ENCODE measurements around the gene CAMKK2. TPM values are rescaled to one million over a fixed set of nuclear protein-coding genes. Genes with fewer than 3 reads are reported as not detected.

CAMKK2 gene
- total and polyA plus RNA-seq, 2 of the 4 experiments (the other 2 are of a cell fraction): 15.2 to 24.7 TPM

DNA sequence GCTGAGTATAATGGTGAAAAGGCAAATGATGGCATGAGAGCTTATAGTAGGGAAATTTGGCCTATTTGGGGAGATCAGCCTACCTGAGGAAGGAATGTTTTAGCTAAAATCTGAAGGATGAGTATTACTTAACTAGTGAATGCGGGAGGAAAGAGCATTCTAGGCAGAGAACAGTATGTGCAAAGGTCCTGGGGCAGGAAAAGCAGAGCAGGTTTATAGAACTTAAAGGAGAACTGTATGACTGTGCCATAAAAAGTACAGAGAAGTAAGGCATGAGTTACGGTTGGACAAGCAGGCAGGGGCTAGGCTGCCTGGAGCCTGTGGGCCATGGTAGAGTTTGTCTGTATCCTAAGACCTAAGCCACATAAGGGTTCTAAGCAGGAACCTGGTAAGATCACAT is 108.3 kb downstream of the CAMKK2 start:
- CTCF ChIA-PET: no interaction called here
- WGBS, 2 experiments (ENCODE audit: extremely low coverage in 2 of 2, insufficient read length in 1 of 2): 100% methylated on average over 1 of the region's 2 CpGs; no CpG with 5 or more reads in 1 of the 2 experiments

More for the DNA sequence above, 108.3 kb downstream of the CAMKK2 start:
- Histone ChIP-seq H4K20me1 (ENCODE audit: insufficient read depth, low read length) (no peaks in the 10 kb centered on the region), H3K4me2 (ENCODE audit: low read depth, low read length) (no peak overlapping the region), H2BK5ac (ENCODE audit: low read depth, low read length, poor library complexity, severe bottlenecking) (no peak overlapping the region), H3K4ac (ENCODE audit: low read depth, low read length) (no peak overlapping the region), H3K18ac (ENCODE audit: low read depth, low read length) (no peak overlapping the region), H4K8ac (ENCODE audit: low read depth in 2 of 2, low read length in 2 of 2) (no peak overlapping the region), H4K91ac (ENCODE audit: insufficient read depth, low read depth, low read length) (no peak overlapping the region), H3K27me3 (ENCODE audit: control insufficient read depth, insufficient read depth, low read length) (no peaks in the 10 kb centered on the region), H3K23ac (ENCODE audit: low read depth, low read length) (no peak overlapping the region), H2AFZ (replicated peaks; ENCODE audit: low read length, poor library complexity) (no peak overlapping the region), H3K9me3 (ENCODE audit: control insufficient read depth, insufficient read depth, low read length) (no peaks in the 10 kb centered on the region), H3K56ac (ENCODE audit: extremely low read depth, insufficient read depth, low read length) (no peak overlapping the region), H3K27ac (ENCODE audit: insufficient read depth, low read length) (no peak overlapping the region), H3K4me1 (ENCODE audit: control insufficient read depth, insufficient read depth, low read length) (peaks cover 15% of the 10 kb centered on the region), H3K79me1 (ENCODE audit: low read depth in 1 of 2, low read length in 2 of 2) (no peaks in the 10 kb centered on the region), H3K9me1 (ENCODE audit: insufficient read depth, low read length) (peaks cover 22% of the 10 kb centered on the region), H2BK20ac (ENCODE audit: low read depth, low read length) (no peak overlapping the region), H3K4me3 (ENCODE audit: insufficient read depth, low read depth, low read length) (no peak overlapping the region), H2AK5ac (ENCODE audit: low read depth, low read length) (no peak overlapping the region; the same call in 1 of the 2 replicates), H2BK15ac (ENCODE audit: low read depth, low read length) (0 out of 3 replicates have a peak overlapping the region, but pooled peaks have one; percentile 38), H2BK120ac (ENCODE audit: low read depth, low read length) (no peak overlapping the region), H2AK9ac (replicated peaks; ENCODE audit: low read depth, low read length, poor library complexity) (no peak overlapping the region), H3K14ac (replicated peaks; ENCODE audit: low read depth, low read length) (no peak overlapping the region), H3K36me3 (ENCODE audit: control insufficient read depth, insufficient read depth, low read length) (no peaks in the 10 kb centered on the region), H4K5ac (ENCODE audit: low read depth, low read length) (no peak overlapping the region), H3K9ac (ENCODE audit: low read depth, low read length) (no peak overlapping the region)
- POLR2A ChIA-PET (ENCODE audit: unreplicated experiment): no interaction called here
- in situ Hi-C loops (cut with MboI; ENCODE audit: low sequenced_read_pairs) (no loop called here), intact Hi-C loops (cut with micrococcal nuclease) (no loop called here), dilution Hi-C loops (cut with HindIII; ENCODE audit: low sequenced_read_pairs, unreplicated experiment) (no loop called here)
- no peak for DNase-seq
- no TSS peak for BruUV-seq (replicated peaks)
- TF ChIP-seq CHD1 (IDR thresholded peaks at IDR 0.05; ENCODE audit: low read depth, low read length): no peak
- no peak for TF ChIP-seq BHLHE40 (IDR thresholded peaks at IDR 0.05; ENCODE audit: low read depth, low read length)
- TF ChIP-seq SMC3 (IDR thresholded peaks at IDR 0.05; ENCODE audit: low read depth, low read length): no peak
- no peak for TF ChIP-seq RCOR1 (IDR thresholded peaks at IDR 0.05; ENCODE audit: insufficient replicate concordance, low read length)
- no peak for TF ChIP-seq NFE2L2 (IDR thresholded peaks at IDR 0.05; ENCODE audit: low read depth, low read length)
- TF ChIP-seq MAFK (IDR thresholded peaks at IDR 0.05; ENCODE audit: low read depth, low read length): no peak
- TF ChIP-seq POLR2A (IDR thresholded peaks at IDR 0.05; ENCODE audit: low read depth, low read length): no peak
- TF ChIP-seq MXI1 (IDR thresholded peaks at IDR 0.05; ENCODE audit: borderline replicate concordance, low read depth, low read length): no peak
- TF ChIP-seq, protein P1, sequence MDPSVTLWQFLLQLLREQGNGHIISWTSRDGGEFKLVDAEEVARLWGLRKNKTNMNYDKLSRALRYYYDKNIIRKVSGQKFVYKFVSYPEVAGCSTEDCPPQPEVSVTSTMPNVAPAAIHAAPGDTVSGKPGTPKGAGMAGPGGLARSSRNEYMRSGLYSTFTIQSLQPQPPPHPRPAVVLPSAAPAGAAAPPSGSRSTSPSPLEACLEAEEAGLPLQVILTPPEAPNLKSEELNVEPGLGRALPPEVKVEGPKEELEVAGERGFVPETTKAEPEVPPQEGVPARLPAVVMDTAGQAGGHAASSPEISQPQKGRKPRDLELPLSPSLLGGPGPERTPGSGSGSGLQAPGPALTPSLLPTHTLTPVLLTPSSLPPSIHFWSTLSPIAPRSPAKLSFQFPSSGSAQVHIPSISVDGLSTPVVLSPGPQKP (IDR thresholded peaks at IDR 0.05; ENCODE audit: borderline replicate concordance, low read depth, low read length): no peak
- TF ChIP-seq RFX5 (IDR thresholded peaks at IDR 0.05; ENCODE audit: low read depth, low read length): no peak
- TF ChIP-seq, protein P2, sequence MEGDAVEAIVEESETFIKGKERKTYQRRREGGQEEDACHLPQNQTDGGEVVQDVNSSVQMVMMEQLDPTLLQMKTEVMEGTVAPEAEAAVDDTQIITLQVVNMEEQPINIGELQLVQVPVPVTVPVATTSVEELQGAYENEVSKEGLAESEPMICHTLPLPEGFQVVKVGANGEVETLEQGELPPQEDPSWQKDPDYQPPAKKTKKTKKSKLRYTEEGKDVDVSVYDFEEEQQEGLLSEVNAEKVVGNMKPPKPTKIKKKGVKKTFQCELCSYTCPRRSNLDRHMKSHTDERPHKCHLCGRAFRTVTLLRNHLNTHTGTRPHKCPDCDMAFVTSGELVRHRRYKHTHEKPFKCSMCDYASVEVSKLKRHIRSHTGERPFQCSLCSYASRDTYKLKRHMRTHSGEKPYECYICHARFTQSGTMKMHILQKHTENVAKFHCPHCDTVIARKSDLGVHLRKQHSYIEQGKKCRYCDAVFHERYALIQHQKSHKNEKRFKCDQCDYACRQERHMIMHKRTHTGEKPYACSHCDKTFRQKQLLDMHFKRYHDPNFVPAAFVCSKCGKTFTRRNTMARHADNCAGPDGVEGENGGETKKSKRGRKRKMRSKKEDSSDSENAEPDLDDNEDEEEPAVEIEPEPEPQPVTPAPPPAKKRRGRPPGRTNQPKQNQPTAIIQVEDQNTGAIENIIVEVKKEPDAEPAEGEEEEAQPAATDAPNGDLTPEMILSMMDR (conservative IDR thresholded peaks at IDR 0.05; ENCODE audit: low read depth, low read length): no peak
- TF ChIP-seq MAZ (IDR thresholded peaks at IDR 0.05; ENCODE audit: borderline replicate concordance, low read depth, low read length): no peak
- TF ChIP-seq, protein P3, sequence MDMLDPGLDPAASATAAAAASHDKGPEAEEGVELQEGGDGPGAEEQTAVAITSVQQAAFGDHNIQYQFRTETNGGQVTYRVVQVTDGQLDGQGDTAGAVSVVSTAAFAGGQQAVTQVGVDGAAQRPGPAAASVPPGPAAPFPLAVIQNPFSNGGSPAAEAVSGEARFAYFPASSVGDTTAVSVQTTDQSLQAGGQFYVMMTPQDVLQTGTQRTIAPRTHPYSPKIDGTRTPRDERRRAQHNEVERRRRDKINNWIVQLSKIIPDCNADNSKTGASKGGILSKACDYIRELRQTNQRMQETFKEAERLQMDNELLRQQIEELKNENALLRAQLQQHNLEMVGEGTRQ (IDR thresholded peaks at IDR 0.05; ENCODE audit: low read depth, low read length): no peak
- no peak for TF ChIP-seq RAD21 (IDR thresholded peaks at IDR 0.05; ENCODE audit: low read length)
- ATAC-seq (ENCODE audit: low read depth): no peak
